C4-2B (cell line): ENCODE data around the gene FBXW10B.
"Not testable (repeated sequence)": the region's sequence is repeated elsewhere in the genome, so short reads cannot be mapped to it uniquely, and the experiment has no call there.

ENCODE experiments used
- CTCF ChIP-seq: fragments of 450-650 bp; conservative IDR thresholded peaks from 2 replicates; pipeline ENCODE4 v1.5.1; 2017; ENCODE audit warnings: mild to moderate bottlenecking
- ZFX ChIP-seq: fragments of 450-650 bp; IDR thresholded peaks from 2 replicates; pipeline ENCODE4 v1.6.1; 2017

GRCh38 chr17:15642505-15643251 is 23.2 kb upstream of the FBXW10B start:
- TF ChIP-seq CTCF, ZFX: not testable (repeated sequence)
